ENCODE data around the gene TMEM156. TPM values are rescaled to one million over a fixed set of nuclear protein-coding genes. Genes with fewer than 3 reads are reported as not detected.
"Not testable (repeated sequence)": the region's sequence is repeated elsewhere in the genome, so short reads cannot be mapped to it uniquely, and the experiment has no call there.

Gene TMEM156
- total RNA-seq, 1 donor from 2014 or later, result 29.4 TPM

- H3K27ac Mint-ChIP-seq, result peak overlapping the region; percentile 81
- peak overlapping the region; percentile 7 for H3K4me3 Mint-ChIP-seq
- peaks cover 3% of the 10 kb centered on the region for H3K9me3 Mint-ChIP-seq
- H3K27me3 Mint-ChIP-seq (ENCODE audit: insufficient read depth), result no peaks in the 10 kb centered on the region
- H3K36me3 Mint-ChIP-seq (ENCODE audit: low read depth), result peaks cover 60% of the 10 kb centered on the region
- intact Hi-C loops (cut with micrococcal nuclease), result loop anchor here (5.0 to 10.0 kb wide), 3 partner anchors 180 to 370 kb away; partner anchors contain the start of gene TLR1
- H3K4me1 Mint-ChIP-seq (ENCODE audit: low read depth), result peaks cover 70% of the 10 kb centered on the region
- no peak for DNase-seq (ENCODE audit: low spot score)
Measured at GRCh38 chr4:38982361-38983095, 49.7 kb downstream of the TMEM156 start.

GRCh38 chr4:38980903-38981676, 51.1 kb downstream of the TMEM156 start:
- intact Hi-C loops (cut with micrococcal nuclease), result loop anchor here (1.0 to 10.0 kb wide), 8 partner anchors 16 to 371 kb away; partner anchors contain the start of genes TLR1 and TMEM156
- H3K27me3 Mint-ChIP-seq (ENCODE audit: insufficient read depth), result no peaks in the 10 kb centered on the region
- peaks cover 63% of the 10 kb centered on the region for H3K36me3 Mint-ChIP-seq (ENCODE audit: low read depth)
- H3K4me3 Mint-ChIP-seq, result peak overlapping the region; percentile 25
- H3K9me3 Mint-ChIP-seq, result peaks cover 3% of the 10 kb centered on the region
- DNase-seq (ENCODE audit: low spot score), result no peak
- peaks cover 59% of the 10 kb centered on the region for H3K4me1 Mint-ChIP-seq (ENCODE audit: low read depth)
- peak overlapping the region; percentile 81 for H3K27ac Mint-ChIP-seq

GRCh38 chr4:38979511-38980230, 52.5 kb downstream of the TMEM156 start:
- Mint-ChIP-seq H3K4me1 (ENCODE audit: low read depth) (peaks cover 45% of the 10 kb centered on the region), H3K27me3 (ENCODE audit: insufficient read depth) (no peaks in the 10 kb centered on the region), H3K9me3 (peaks cover 3% of the 10 kb centered on the region), H3K27ac (no peak overlapping the region), H3K36me3 (ENCODE audit: low read depth) (peaks cover 66% of the 10 kb centered on the region), H3K4me3 (no peak overlapping the region)
- intact Hi-C loops (cut with micrococcal nuclease), result loop anchor here (2.0 to 10.0 kb wide), 5 partner anchors 17 to 373 kb away; partner anchors contain the start of gene TLR1
- no peak for DNase-seq (ENCODE audit: low spot score)

GRCh38 chr4:38979081-38979480, 53.1 kb downstream of the TMEM156 start:
- no peak for DNase-seq (ENCODE audit: low spot score)
- peaks cover 63% of the 10 kb centered on the region for H3K36me3 Mint-ChIP-seq (ENCODE audit: low read depth)
- no peak overlapping the region for H3K4me3 Mint-ChIP-seq
- H3K4me1 Mint-ChIP-seq (ENCODE audit: low read depth), result peaks cover 40% of the 10 kb centered on the region
- H3K27ac Mint-ChIP-seq, result no peak overlapping the region
- H3K9me3 Mint-ChIP-seq, result peaks cover 3% of the 10 kb centered on the region
- no peaks in the 10 kb centered on the region for H3K27me3 Mint-ChIP-seq (ENCODE audit: insufficient read depth)
- intact Hi-C loops (cut with micrococcal nuclease), result no loop called here

GRCh38 chr4:38976308-38976707, 55.9 kb downstream of the TMEM156 start:
- DNase-seq (ENCODE audit: low spot score), result no peak
- Mint-ChIP-seq H3K27me3 (ENCODE audit: insufficient read depth) (no peaks in the 10 kb centered on the region), H3K4me3 (no peak overlapping the region), H3K4me1 (ENCODE audit: low read depth) (peaks cover 13% of the 10 kb centered on the region), H3K9me3 (peaks cover 3% of the 10 kb centered on the region), H3K36me3 (ENCODE audit: low read depth) (peaks cover 51% of the 10 kb centered on the region), H3K27ac (no peak overlapping the region)
- intact Hi-C loops (cut with micrococcal nuclease), result no loop called here

GRCh38 chr4:38968668-38969067, 63.5 kb downstream of the TMEM156 start:
- Mint-ChIP-seq H3K36me3 (ENCODE audit: low read depth) (peaks cover 67% of the 10 kb centered on the region), H3K4me3 (no peak overlapping the region), H3K27ac (peak overlapping the region; percentile 49), H3K9me3 (peaks cover 4% of the 10 kb centered on the region), H3K27me3 (ENCODE audit: insufficient read depth) (no peaks in the 10 kb centered on the region), H3K4me1 (ENCODE audit: low read depth) (peaks cover 33% of the 10 kb centered on the region)
- no peak for DNase-seq (ENCODE audit: low spot score)
- intact Hi-C loops (cut with micrococcal nuclease), result no loop called here

GRCh38 chr4:38967260-38968095, 64.7 kb downstream of the TMEM156 start:
- intact Hi-C loops (cut with micrococcal nuclease), result loop anchor here (1.0 kb wide), 1 partner anchor 9 kb away; no protein-coding TSS in a partner anchor
- Mint-ChIP-seq H3K27ac (peak overlapping the region; percentile 73), H3K27me3 (ENCODE audit: insufficient read depth) (no peaks in the 10 kb centered on the region), H3K9me3 (peaks cover 11% of the 10 kb centered on the region), H3K4me1 (ENCODE audit: low read depth) (peaks cover 37% of the 10 kb centered on the region), H3K36me3 (ENCODE audit: low read depth) (peaks cover 73% of the 10 kb centered on the region), H3K4me3 (no peak overlapping the region)
- DNase-seq (ENCODE audit: low spot score), result no peak

- intact Hi-C loops (cut with micrococcal nuclease), result no loop called here
- peaks cover 23% of the 10 kb centered on the region for H3K9me3 Mint-ChIP-seq
- H3K27me3 Mint-ChIP-seq (ENCODE audit: insufficient read depth), result no peaks in the 10 kb centered on the region
- DNase-seq (ENCODE audit: low spot score), result no peak
- peak overlapping the region; percentile 77 for H3K27ac Mint-ChIP-seq
- peaks cover 39% of the 10 kb centered on the region for H3K4me1 Mint-ChIP-seq (ENCODE audit: low read depth)
- H3K36me3 Mint-ChIP-seq (ENCODE audit: low read depth), result peaks cover 75% of the 10 kb centered on the region
- peak overlapping the region; percentile 3 for H3K4me3 Mint-ChIP-seq
Measured at GRCh38 chr4:38965866-38966265, 66.3 kb downstream of the TMEM156 start.

- Mint-ChIP-seq H3K9me3 (peaks cover 23% of the 10 kb centered on the region), H3K36me3 (ENCODE audit: low read depth) (peaks cover 74% of the 10 kb centered on the region), H3K4me3 (no peak overlapping the region), H3K4me1 (ENCODE audit: low read depth) (peaks cover 39% of the 10 kb centered on the region), H3K27ac (peak overlapping the region; percentile 77), H3K27me3 (ENCODE audit: insufficient read depth) (no peaks in the 10 kb centered on the region)
- DNase-seq (ENCODE audit: low spot score), result no peak
- intact Hi-C loops (cut with micrococcal nuclease), result no loop called here
Measured at GRCh38 chr4:38964942-38965775, 67.0 kb downstream of the TMEM156 start.

- Mint-ChIP-seq H3K9me3 (peaks cover 46% of the 10 kb centered on the region), H3K4me3 (peak overlapping the region; percentile 20), H3K36me3 (ENCODE audit: low read depth) (peaks cover 49% of the 10 kb centered on the region), H3K4me1 (ENCODE audit: low read depth) (peaks cover 61% of the 10 kb centered on the region), H3K27ac (peak overlapping the region; percentile 96)
- not testable (repeated sequence) for H3K27me3 Mint-ChIP-seq (ENCODE audit: insufficient read depth); DNase-seq (ENCODE audit: low spot score)
- intact Hi-C loops (cut with micrococcal nuclease), result loop anchor here (2.0 to 5.0 kb wide), 2 partner anchors 74 to 393 kb away; partner anchors contain the start of gene TMEM156
Measured at GRCh38 chr4:38959248-38959647, 73.0 kb downstream of the TMEM156 start.

GRCh38 chr4:38958453-38959190, 73.6 kb downstream of the TMEM156 start:
- H3K4me3 Mint-ChIP-seq, result peak overlapping the region; percentile 46
- DNase-seq (ENCODE audit: low spot score), result no peak
- intact Hi-C loops (cut with micrococcal nuclease), result loop anchor here (1.0 to 5.0 kb wide), 4 partner anchors 9 to 394 kb away; partner anchors contain the start of gene TMEM156
- peaks cover 45% of the 10 kb centered on the region for H3K36me3 Mint-ChIP-seq (ENCODE audit: low read depth)
- peak overlapping the region; percentile 96 for H3K27ac Mint-ChIP-seq
- peaks cover 41% of the 10 kb centered on the region for H3K9me3 Mint-ChIP-seq
- no peaks in the 10 kb centered on the region for H3K27me3 Mint-ChIP-seq (ENCODE audit: insufficient read depth)
- H3K4me1 Mint-ChIP-seq (ENCODE audit: low read depth), result peaks cover 62% of the 10 kb centered on the region
